Keratinocyte (primary cell): ENCODE results near the gene LRP1B.

Source experiments
- CTCF ChIP-seq, 3 experiments: IDR thresholded peaks in 1 of 3; conservative IDR thresholded peaks in 1 of 3; optimal IDR thresholded peaks in 1 of 3; 2 replicates in 2 of 3; 3 replicates in 1 of 3; pipeline versions ENCODE3 to v1.5.1; 2011; ENCODE audit warnings: low read length in 3 of 3, mild to moderate bottlenecking in 3 of 3, moderate library complexity in 2 of 3, control low read depth in 1 of 3, inconsistent platforms in 1 of 3; ENCODE audit not compliant: insufficient read depth in 2 of 3; ENCODE audit errors: extremely low read depth in 1 of 3
- EZH2 ChIP-seq: IDR thresholded peaks from one replicate; pipeline ENCODE4 v1.6.1; 2012; ENCODE audit warnings: inconsistent platforms, mild to moderate bottlenecking, low read length, moderate library complexity

GRCh38 chr2:141595316-141595920, 535.4 kb downstream of the LRP1B start:
- no peak for TF ChIP-seq EZH2
- no peak for TF ChIP-seq CTCF (optimal IDR thresholded peaks at IDR 0.05 in 1 of 3, IDR thresholded peaks at IDR 0.05 in 1 of 3, conservative IDR thresholded peaks at IDR 0.05 in 1 of 3; ENCODE audit: extremely low read depth in 1 of 3, insufficient read depth in 2 of 3, low read length in 3 of 3)
